Measurements from ENCODE around the gene HIRA. TPM values are rescaled to one million over a fixed set of nuclear protein-coding genes. Genes with fewer than 3 reads are reported as not detected.

The HIRA gene
- total RNA-seq, 2 experiments from 2014 or later, result 57.8 to 67.0 TPM

DNA sequence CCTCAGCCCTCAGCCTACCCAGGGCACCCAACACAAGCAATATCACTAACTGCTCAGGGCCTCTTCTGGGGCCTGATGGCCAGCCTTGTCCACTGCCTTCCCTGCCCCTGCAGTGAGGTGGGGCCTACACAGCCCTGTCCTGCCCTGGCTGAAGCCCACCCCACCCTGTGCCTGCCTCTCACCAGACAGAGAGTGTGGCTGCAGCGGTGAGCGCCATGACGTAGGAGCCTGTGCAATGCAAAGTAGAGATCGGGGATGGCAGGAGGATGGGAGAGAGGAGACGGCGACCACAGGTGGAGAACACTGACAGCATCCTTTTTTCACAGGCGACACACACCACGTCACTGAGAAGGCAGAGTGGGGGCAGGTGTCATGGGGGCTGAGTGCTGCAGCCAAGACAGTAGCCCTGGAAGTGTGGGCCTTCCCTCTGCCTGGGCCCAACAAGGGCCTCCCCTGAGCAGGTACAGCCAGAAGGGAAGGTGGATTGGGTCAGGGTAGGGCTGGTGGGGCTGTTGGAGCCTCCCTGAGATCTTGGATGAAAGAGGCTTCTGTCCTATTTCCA, 74.7 kb downstream of the HIRA start:
- ATAC-seq (no peak), DNase-seq (no peak)
- H3K27ac Mint-ChIP-seq, result no peak overlapping the region
- peaks cover 33% of the 10 kb centered on the region for H3K36me3 Mint-ChIP-seq
- H3K4me3 Mint-ChIP-seq, result no peak overlapping the region
- H3K27me3 Mint-ChIP-seq, result no peaks in the 10 kb centered on the region
- CTCF ChIA-PET, result no interaction called here
- no peaks in the 10 kb centered on the region for H3K4me1 Mint-ChIP-seq
- no peaks in the 10 kb centered on the region for H3K9me3 Mint-ChIP-seq (ENCODE audit: low read depth)

GRCh38 chr22:19355413-19356157, 75.9 kb downstream of the HIRA start:
- Mint-ChIP-seq H3K4me3 (no peak overlapping the region), H3K27ac (no peak overlapping the region), H3K36me3 (peaks cover 38% of the 10 kb centered on the region), H3K9me3 (ENCODE audit: low read depth) (no peaks in the 10 kb centered on the region), H3K4me1 (no peaks in the 10 kb centered on the region), H3K27me3 (no peaks in the 10 kb centered on the region)
- CTCF ChIA-PET, result no interaction called here
- DNase-seq, result no peak
- ATAC-seq, result no peak

GRCh38 chr22:19354201-19354600, 77.3 kb downstream of the HIRA start:
- no peaks in the 10 kb centered on the region for H3K4me1 Mint-ChIP-seq
- DNase-seq, result no peak
- peaks cover 38% of the 10 kb centered on the region for H3K36me3 Mint-ChIP-seq
- H3K4me3 Mint-ChIP-seq, result no peak overlapping the region
- H3K27me3 Mint-ChIP-seq, result no peaks in the 10 kb centered on the region
- ATAC-seq, result no peak
- CTCF ChIA-PET, result no interaction called here
- no peak overlapping the region for H3K27ac Mint-ChIP-seq
- no peaks in the 10 kb centered on the region for H3K9me3 Mint-ChIP-seq (ENCODE audit: low read depth)

DNA sequence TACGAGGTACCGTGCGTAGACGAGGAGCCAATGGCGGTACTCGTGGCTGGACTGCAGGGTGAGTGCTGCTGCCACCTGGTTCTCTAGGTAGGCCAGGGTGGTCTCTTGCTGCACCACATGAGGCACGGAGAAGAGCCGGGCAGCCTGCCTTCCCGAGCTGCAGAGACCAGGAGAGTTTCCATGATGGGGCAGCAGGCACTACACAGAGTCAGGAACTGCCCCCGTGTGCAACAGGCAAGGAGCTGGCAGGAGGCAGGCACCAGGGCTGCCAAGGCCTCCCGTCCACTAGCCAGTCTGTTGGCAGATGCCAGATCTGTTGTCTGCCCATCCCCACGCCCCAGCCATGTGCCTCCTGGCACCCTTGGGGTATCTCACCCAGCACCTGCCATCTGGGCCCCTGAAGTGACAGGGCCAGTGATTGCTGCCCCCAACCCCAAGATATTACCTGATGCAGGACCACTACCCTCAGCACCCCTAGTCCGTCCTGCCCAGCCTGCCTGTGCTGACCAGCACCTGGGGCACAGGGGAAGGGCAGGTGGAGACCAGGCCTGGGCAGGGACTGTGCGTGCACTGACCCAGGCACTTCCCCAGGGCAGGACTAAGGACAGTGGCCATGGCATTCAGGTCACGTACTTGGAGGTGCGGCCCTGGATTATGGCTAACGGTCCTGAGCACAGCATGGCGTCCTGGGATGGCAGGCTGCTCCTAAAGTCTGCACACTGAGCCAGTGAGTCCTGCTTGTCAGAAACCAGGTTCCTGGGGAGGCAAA, 78.0 kb downstream of the HIRA start:
- CTCF ChIA-PET, result no interaction called here
- H3K27me3 Mint-ChIP-seq, result no peaks in the 10 kb centered on the region
- H3K27ac Mint-ChIP-seq, result no peak overlapping the region
- H3K4me3 Mint-ChIP-seq, result no peak overlapping the region
- DNase-seq (no peak), ATAC-seq (no peak)
- H3K36me3 Mint-ChIP-seq, result peaks cover 36% of the 10 kb centered on the region
- no peaks in the 10 kb centered on the region for H3K4me1 Mint-ChIP-seq
- H3K9me3 Mint-ChIP-seq (ENCODE audit: low read depth), result no peaks in the 10 kb centered on the region

DNA sequence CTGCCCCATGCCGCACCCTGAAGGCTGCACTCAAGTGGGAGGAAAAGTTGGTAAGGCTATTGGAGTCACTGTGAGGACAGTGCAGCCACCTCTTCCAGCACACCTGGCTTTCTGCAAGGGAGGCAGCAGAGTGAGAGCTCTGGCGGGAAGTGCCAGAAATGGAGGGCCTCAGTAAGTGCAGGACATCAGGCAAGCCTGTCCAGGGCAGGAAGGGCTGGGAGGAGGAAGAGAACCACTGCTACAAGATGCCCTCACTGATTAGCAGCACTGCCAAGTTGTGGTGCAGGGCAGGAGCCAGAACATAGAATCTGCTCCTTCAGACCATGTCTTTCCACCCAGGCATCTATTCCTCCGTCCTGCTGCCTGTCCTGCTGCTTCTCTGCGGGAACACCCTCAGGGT, 78.8 kb downstream of the HIRA start:
- no peak overlapping the region for H3K4me3 Mint-ChIP-seq
- no peaks in the 10 kb centered on the region for H3K27me3 Mint-ChIP-seq
- no peak overlapping the region for H3K27ac Mint-ChIP-seq
- CTCF ChIA-PET, result no interaction called here
- DNase-seq (no peak), ATAC-seq (no peak)
- H3K36me3 Mint-ChIP-seq, result peaks cover 33% of the 10 kb centered on the region
- no peaks in the 10 kb centered on the region for H3K4me1 Mint-ChIP-seq
- no peaks in the 10 kb centered on the region for H3K9me3 Mint-ChIP-seq (ENCODE audit: low read depth)

GRCh38 chr22:19352217-19352616, 79.3 kb downstream of the HIRA start:
- CTCF ChIA-PET, result no interaction called here
- H3K27ac Mint-ChIP-seq, result no peak overlapping the region
- DNase-seq (no peak), ATAC-seq (no peak)
- H3K4me3 Mint-ChIP-seq, result no peak overlapping the region
- H3K36me3 Mint-ChIP-seq, result peaks cover 35% of the 10 kb centered on the region
- no peaks in the 10 kb centered on the region for H3K4me1 Mint-ChIP-seq
- no peaks in the 10 kb centered on the region for H3K9me3 Mint-ChIP-seq (ENCODE audit: low read depth)
- H3K27me3 Mint-ChIP-seq, result no peaks in the 10 kb centered on the region

- ATAC-seq (no peak), DNase-seq (no peak)
- Mint-ChIP-seq H3K4me1 (no peaks in the 10 kb centered on the region), H3K4me3 (no peak overlapping the region), H3K27ac (no peak overlapping the region), H3K9me3 (ENCODE audit: low read depth) (no peaks in the 10 kb centered on the region), H3K27me3 (no peaks in the 10 kb centered on the region), H3K36me3 (peaks cover 38% of the 10 kb centered on the region)
- CTCF ChIA-PET, result no interaction called here
Measured at GRCh38 chr22:19351604-19352003, 79.9 kb downstream of the HIRA start.

DNA sequence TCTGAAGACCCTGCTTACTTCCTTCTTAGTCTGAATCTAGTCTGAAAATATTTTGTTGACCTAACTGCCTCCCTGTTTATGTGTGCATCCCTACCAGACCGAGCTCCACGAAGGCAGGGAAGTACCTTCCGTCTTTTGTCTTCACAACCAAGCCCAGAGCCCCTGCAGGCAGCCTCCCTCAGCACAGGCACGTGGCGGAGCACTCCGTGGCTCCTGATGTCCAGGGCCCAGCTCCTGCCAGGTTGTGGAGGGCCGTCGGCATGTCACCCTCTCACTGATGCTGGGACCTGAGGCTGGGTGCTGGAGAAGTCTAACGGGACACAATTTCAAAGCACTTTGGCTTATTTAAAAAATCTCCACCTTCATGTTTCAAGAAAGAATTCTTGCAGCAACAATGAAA, 80.6 kb downstream of the HIRA start:
- H3K36me3 Mint-ChIP-seq, result peaks cover 43% of the 10 kb centered on the region
- ATAC-seq (no peak), DNase-seq (no peak)
- H3K9me3 Mint-ChIP-seq (ENCODE audit: low read depth), result no peaks in the 10 kb centered on the region
- H3K27me3 Mint-ChIP-seq, result no peaks in the 10 kb centered on the region
- CTCF ChIA-PET, result no interaction called here
- peak overlapping the region; percentile 0 for H3K27ac Mint-ChIP-seq
- no peak overlapping the region for H3K4me3 Mint-ChIP-seq
- H3K4me1 Mint-ChIP-seq, result no peaks in the 10 kb centered on the region

- DNase-seq (no peak), ATAC-seq (no peak)
- CTCF ChIA-PET, result no interaction called here
- Mint-ChIP-seq H3K4me3 (no peak overlapping the region), H3K9me3 (ENCODE audit: low read depth) (no peaks in the 10 kb centered on the region), H3K27ac (peak overlapping the region; percentile 0), H3K36me3 (peaks cover 40% of the 10 kb centered on the region), H3K4me1 (no peaks in the 10 kb centered on the region), H3K27me3 (no peaks in the 10 kb centered on the region)
Measured at GRCh38 chr22:19350476-19350859, 81.1 kb downstream of the HIRA start.

DNA sequence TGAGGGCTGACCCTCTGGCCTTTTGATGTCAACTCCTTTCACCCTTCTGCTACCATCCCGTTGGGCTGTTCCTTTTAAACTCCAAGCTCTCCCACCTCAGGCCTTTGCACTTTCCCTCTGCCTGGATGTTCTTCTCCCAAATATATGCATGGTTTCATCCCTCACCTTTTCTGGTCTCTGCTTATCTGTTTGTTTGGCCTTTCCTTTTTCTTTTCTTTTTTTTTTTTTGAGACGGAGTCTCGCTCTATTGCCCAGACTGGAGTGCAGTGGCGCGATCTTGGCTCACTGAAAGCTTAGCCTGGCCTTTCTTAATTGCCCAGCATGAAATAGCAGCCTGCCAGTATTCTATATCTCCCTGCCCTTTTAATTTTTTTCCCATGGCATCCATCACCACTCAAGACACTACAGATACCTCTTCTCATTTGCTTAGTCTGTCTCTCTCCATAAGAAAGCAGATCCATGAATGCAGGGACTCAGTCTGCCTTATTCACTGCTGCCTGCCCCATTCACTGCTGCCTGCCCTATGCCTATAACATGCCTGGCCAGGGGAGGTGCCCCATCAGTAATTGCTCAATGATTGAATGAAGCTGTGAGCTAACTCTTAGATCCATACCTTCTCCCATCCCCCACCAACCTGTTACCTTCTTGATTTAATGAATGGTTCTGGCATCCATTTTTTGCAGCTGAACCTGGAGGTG, 81.6 kb downstream of the HIRA start:
- H3K27ac Mint-ChIP-seq, result no peak overlapping the region
- no peak for DNase-seq
- H3K36me3 Mint-ChIP-seq, result peaks cover 44% of the 10 kb centered on the region
- H3K9me3 Mint-ChIP-seq (ENCODE audit: low read depth), result no peaks in the 10 kb centered on the region
- H3K27me3 Mint-ChIP-seq, result no peaks in the 10 kb centered on the region
- no peaks in the 10 kb centered on the region for H3K4me1 Mint-ChIP-seq
- no peak for ATAC-seq
- CTCF ChIA-PET, result no interaction called here
- H3K4me3 Mint-ChIP-seq, result no peak overlapping the region

DNA sequence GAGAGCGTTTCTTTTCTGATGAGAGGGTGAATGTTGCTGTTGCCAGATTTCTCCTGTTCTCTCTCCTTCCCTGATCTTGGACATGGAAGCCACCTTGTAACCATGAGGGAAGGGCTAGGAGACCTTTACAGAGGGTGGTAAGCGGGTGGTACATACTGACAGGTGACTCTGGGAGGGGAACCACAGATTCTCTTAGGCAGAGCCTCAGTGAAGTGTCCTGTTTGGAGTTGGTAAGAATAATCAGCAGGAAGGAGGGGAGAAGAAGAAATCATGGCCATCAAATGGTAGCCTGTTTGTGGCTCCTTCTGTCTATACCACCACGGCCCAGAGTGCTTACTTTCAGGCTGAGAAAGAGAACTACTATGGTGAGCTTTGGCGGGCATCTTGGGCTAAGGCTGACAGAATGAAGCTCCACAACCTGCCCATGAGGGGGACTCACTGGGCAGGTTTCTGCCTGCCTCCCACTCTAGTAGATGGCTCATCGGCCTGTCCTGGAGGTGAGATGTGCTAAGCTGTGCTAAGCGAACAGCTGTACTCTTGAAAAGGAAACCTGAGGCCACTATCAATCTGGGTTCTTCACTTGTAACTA, 84.8 kb downstream of the HIRA start:
- Mint-ChIP-seq H3K9me3 (ENCODE audit: low read depth) (no peaks in the 10 kb centered on the region), H3K36me3 (peaks cover 64% of the 10 kb centered on the region), H3K27me3 (no peaks in the 10 kb centered on the region), H3K4me1 (no peaks in the 10 kb centered on the region), H3K4me3 (no peak overlapping the region), H3K27ac (no peak overlapping the region)
- CTCF ChIA-PET, result no interaction called here
- DNase-seq, result no peak
- ATAC-seq, result no peak

DNA sequence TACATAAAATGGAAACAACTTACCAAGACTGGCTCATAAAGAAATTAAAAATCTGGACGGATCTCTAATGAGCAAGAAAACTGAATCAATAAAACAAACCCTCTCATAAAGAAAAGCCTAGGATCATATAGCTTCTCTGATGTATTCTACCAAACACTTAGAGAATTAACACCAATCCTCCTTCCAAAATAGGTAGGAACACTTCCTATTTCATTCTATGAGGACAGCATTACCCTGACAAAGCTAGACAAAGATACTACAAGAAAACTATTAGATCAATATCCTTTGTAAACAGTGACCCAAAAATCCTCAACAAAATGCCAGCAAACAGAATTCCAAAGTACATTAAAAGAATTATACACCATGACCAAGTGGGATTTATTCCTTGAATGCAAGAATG, 87.1 kb downstream of the HIRA start:
- CTCF ChIA-PET, result no interaction called here
- H3K27me3 Mint-ChIP-seq, result no peaks in the 10 kb centered on the region
- no peak for DNase-seq
- H3K4me3 Mint-ChIP-seq, result no peak overlapping the region
- H3K36me3 Mint-ChIP-seq, result peaks cover 66% of the 10 kb centered on the region
- no peaks in the 10 kb centered on the region for H3K4me1 Mint-ChIP-seq
- H3K9me3 Mint-ChIP-seq (ENCODE audit: low read depth), result no peaks in the 10 kb centered on the region
- H3K27ac Mint-ChIP-seq, result no peak overlapping the region
- ATAC-seq, result no peak

DNA sequence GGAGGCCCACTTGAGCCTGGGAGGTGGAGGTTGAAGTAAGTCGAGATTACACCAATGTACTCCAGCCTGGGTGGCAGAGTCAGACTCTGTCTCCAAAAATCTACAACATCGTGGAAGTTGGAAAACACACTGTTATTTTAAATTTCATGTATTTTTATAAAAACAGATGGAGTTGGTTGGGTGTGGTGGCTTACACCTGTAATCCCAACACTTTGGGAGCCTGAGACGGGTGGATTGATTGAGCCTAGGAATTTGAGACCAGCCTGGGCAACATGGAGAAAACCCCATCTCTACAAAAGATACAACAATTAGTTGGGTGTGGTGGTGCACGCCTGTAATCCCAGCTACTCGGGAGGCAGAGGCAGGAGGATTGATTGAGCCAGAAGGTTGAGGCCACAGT, 88.1 kb downstream of the HIRA start:
- no peak overlapping the region for H3K4me3 Mint-ChIP-seq
- H3K36me3 Mint-ChIP-seq, result peaks cover 71% of the 10 kb centered on the region
- H3K9me3 Mint-ChIP-seq (ENCODE audit: low read depth), result no peaks in the 10 kb centered on the region
- ATAC-seq (no peak), DNase-seq (no peak)
- H3K27me3 Mint-ChIP-seq, result no peaks in the 10 kb centered on the region
- no peak overlapping the region for H3K27ac Mint-ChIP-seq
- H3K4me1 Mint-ChIP-seq, result no peaks in the 10 kb centered on the region
- CTCF ChIA-PET, result no interaction called here

Data from activated CD8-positive, alpha-beta memory T cell treated with anti-CD3 and anti-CD28 coated beads, Interleukin-2, amount 10 ng/mL, durations not matched to agents 7 days and 5 days (primary cell).